NCI-H2107 treated with DMSO at 0.1 percent for 48 hours (cell line): Measurements from ENCODE around the gene PTPN7.
"Not testable (repeated sequence)": the region's sequence is repeated elsewhere in the genome, so short reads cannot be mapped to it uniquely, and the experiment has no call there.

Source experiments
- DNase-seq: peaks from one replicate; lab custom pipeline; 2025; ENCODE audit not compliant: unreplicated experiment; lab: John Stamatoyannopoulos, UW

The PTPN7 gene

GRCh38 chr1:202131956-202132821, 28.2 kb downstream of the PTPN7 start:
- no peak for DNase-seq

GRCh38 chr1:202130816-202131522, 29.4 kb downstream of the PTPN7 start:
- DNase-seq: no peak

- DNase-seq: no peak
Measured at GRCh38 chr1:202130297-202130721, 30.1 kb downstream of the PTPN7 start.

- no peak for DNase-seq
Measured at GRCh38 chr1:202129453-202130296, 30.7 kb downstream of the PTPN7 start.

- DNase-seq: no peak
Measured at GRCh38 chr1:202127836-202128622, 32.4 kb downstream of the PTPN7 start.

GRCh38 chr1:202127061-202127460, 33.3 kb downstream of the PTPN7 start:
- no peak for DNase-seq

GRCh38 chr1:202126426-202126825, 34.0 kb downstream of the PTPN7 start:
- DNase-seq: no peak

GRCh38 chr1:202125611-202126010, 34.8 kb downstream of the PTPN7 start:
- no peak for DNase-seq

- no peak for DNase-seq
Measured at GRCh38 chr1:202124142-202124541, 36.3 kb downstream of the PTPN7 start.

GRCh38 chr1:202123336-202123813, 37.0 kb downstream of the PTPN7 start:
- DNase-seq: no peak

- no peak for DNase-seq
Measured at GRCh38 chr1:202122639-202123335, 37.6 kb downstream of the PTPN7 start, which contains the start of gene GPR37L1. Gene GPR37L1 (plus strand): TSS chr1:202122917. CDS start chr1:202122964, 47 bp downstream.

- no peak for DNase-seq
Measured at GRCh38 chr1:202121006-202121405, 39.4 kb downstream of the PTPN7 start.

GRCh38 chr1:202117898-202118371, 42.5 kb downstream of the PTPN7 start:
- DNase-seq: no peak

- no peak for DNase-seq
Measured at GRCh38 chr1:202116287-202116686, 44.1 kb downstream of the PTPN7 start.

- peak; percentile 82 for DNase-seq
Measured at GRCh38 chr1:202113690-202114300, 46.6 kb downstream of the PTPN7 start.

GRCh38 chr1:202112859-202113689, 47.3 kb downstream of the PTPN7 start:
- DNase-seq: no peak

- DNase-seq: not testable (repeated sequence)
Measured at GRCh38 chr1:202111589-202111988, 48.8 kb downstream of the PTPN7 start.

- DNase-seq: no peak
Measured at GRCh38 chr1:202110977-202111376, 49.4 kb downstream of the PTPN7 start.
